HG03060 (cell line): ENCODE results near the gene ANKRD24.
"Not testable (repeated sequence)": the region's sequence is repeated elsewhere in the genome, so short reads cannot be mapped to it uniquely, and the experiment has no call there.

Experiments
- ATAC-seq: cut with Tn5 transposase; IDR thresholded peaks from one replicate; pipeline ENCODE4 v1.9.1; 2021; ENCODE audit warnings: low read depth, moderate number of reproducible peaks; ENCODE audit not compliant: unreplicated experiment

ANKRD24 gene

GRCh38 chr19:4182084-4182810, at the start of gene ANKRD24, which contains the start of gene SIRT6:
Gene ANKRD24, plus strand, starts transcription at chr19:4182689. Its CDS starts 3,737 bp downstream, at chr19:4186426.
Gene SIRT6, minus strand, starts transcription at chr19:4182563. Its CDS starts 24 bp downstream, at chr19:4182539.
- ATAC-seq, result peak; percentile 50

- no peak for ATAC-seq
Measured at GRCh38 chr19:4134351-4134750, 48.1 kb upstream of the ANKRD24 start.

GRCh38 chr19:4135386-4135785, 47.1 kb upstream of the ANKRD24 start:
- ATAC-seq, result not testable (repeated sequence)

- no peak for ATAC-seq
Measured at GRCh38 chr19:4136680-4137088, 45.8 kb upstream of the ANKRD24 start.

- no peak for ATAC-seq
Measured at GRCh38 chr19:4138445-4138844, 44.0 kb upstream of the ANKRD24 start.

- ATAC-seq, result no peak
Measured at GRCh38 chr19:4139614-4140236, 42.8 kb upstream of the ANKRD24 start.

GRCh38 chr19:4140237-4140711, 42.2 kb upstream of the ANKRD24 start:
- no peak for ATAC-seq

GRCh38 chr19:4142916-4143315, 39.6 kb upstream of the ANKRD24 start:
- ATAC-seq, result not testable (repeated sequence)

GRCh38 chr19:4144666-4145249, 37.7 kb upstream of the ANKRD24 start:
- ATAC-seq, result no peak

- ATAC-seq, result no peak
Measured at GRCh38 chr19:4149518-4150288, 32.8 kb upstream of the ANKRD24 start.

GRCh38 chr19:4151623-4152022, 30.9 kb upstream of the ANKRD24 start:
- ATAC-seq, result no peak

- ATAC-seq, result no peak
Measured at GRCh38 chr19:4152241-4152998, 30.1 kb upstream of the ANKRD24 start.

GRCh38 chr19:4154571-4155312, 27.7 kb upstream of the ANKRD24 start:
- ATAC-seq, result no peak

- no peak for ATAC-seq
Measured at GRCh38 chr19:4157164-4157563, 25.3 kb upstream of the ANKRD24 start.

GRCh38 chr19:4157971-4158370, 24.5 kb upstream of the ANKRD24 start:
- not testable (repeated sequence) for ATAC-seq

GRCh38 chr19:4161415-4162077, 20.9 kb upstream of the ANKRD24 start:
- no peak for ATAC-seq

GRCh38 chr19:4164262-4164661, 18.2 kb upstream of the ANKRD24 start:
- no peak for ATAC-seq

GRCh38 chr19:4171676-4172075, 10.8 kb upstream of the ANKRD24 start:
- ATAC-seq, result no peak
